HG03469 (cell line): Measurements from ENCODE around the gene SLC45A1.

ENCODE experiments used
- ATAC-seq: cut with Tn5 transposase; IDR thresholded peaks from one replicate; pipeline ENCODE4 v1.9.1; 2021; ENCODE audit warnings: mild to moderate bottlenecking, moderate library complexity, moderate number of reproducible peaks; ENCODE audit not compliant: unreplicated experiment

The SLC45A1 gene

GRCh38 chr1:8334106-8334851 lies 16.4 kb downstream of the SLC45A1 start:
- no peak for ATAC-seq

GRCh38 chr1:8335246-8335645 lies 17.3 kb downstream of the SLC45A1 start:
- no peak for ATAC-seq

DNA sequence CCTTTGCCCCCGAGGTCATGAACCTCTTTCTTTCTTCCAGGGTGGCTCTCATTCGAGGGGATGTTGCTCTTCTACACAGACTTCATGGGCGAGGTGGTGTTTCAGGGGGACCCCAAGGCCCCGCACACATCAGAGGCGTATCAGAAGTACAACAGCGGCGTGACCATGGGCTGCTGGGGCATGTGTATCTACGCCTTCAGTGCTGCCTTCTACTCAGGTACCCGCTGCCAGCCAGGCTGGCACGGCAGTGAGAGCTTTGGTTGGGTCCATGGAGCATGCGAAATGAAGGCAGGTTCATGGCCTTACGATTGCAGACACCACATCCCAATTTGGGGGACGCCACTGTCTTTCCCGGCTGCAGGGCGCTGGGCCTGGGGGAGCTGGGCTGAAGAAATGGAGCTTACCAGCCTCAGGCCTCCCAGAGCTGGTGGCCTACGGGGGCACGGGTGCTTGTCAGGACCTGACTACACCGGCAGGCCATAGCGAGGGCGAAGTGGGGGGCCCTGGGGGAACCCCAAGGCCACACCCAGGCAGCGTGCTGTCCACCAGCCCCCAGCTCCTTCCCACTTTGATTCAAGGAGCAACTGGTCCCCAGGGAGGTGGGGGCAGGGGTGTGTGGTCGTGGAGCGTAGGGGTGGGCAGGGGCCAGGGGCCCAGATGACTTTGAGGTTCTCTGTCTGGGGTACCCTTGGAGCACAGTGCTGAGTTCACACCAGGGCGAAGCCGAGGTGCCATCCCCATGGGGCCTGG lies 20.0 kb downstream of the SLC45A1 start:
- ATAC-seq, result no peak

DNA sequence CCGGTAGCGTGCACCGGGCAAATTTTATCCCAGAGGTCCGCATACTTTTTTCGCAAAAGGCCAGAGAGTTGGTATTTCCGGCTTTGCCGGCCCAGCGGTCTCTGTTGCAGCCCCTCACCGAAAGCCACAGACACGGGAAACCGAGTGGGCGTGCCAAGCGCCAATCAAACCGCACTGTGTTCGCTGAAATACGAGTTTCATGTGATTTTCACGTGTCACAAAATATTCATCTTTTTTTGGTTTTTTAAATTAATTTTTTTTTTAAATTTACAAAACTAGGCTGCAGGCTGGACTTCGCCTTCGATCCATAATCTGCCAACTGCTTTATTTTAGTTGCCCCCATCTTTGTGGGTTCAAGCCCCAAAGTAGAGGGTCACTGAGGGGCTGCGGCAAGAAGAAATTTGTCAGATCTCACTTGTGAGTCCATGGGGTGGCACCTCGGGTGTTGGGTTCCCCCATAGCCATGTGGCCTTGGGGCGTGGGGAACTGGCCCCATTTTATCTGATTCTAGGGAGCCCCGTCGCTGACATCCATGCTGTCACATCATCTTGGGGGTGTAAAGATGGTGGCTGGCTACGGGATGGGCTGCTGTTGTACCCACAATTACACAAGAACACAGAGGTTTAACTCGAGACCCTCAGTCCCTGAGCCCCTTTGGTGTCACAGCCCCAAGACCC lies 20.8 kb downstream of the SLC45A1 start:
- no peak for ATAC-seq

DNA sequence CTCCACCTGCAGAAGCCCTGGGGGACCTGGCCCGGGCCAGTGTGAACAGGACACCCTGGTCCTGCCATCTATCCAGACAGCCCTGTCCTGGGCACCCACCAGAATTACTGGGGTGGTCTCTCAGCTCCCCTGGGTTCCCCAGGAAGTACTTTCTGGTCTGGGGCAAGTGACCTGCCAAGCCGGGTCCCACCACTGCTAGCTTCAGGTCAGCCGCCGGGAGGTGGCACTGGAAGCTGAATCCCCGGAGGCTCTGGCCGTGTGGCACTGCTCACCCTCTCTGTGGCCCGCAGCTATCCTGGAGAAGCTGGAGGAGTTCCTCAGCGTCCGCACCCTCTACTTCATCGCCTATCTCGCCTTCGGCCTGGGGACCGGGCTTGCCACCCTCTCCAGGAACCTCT lies 21.3 kb downstream of the SLC45A1 start:
- ATAC-seq, result no peak

DNA sequence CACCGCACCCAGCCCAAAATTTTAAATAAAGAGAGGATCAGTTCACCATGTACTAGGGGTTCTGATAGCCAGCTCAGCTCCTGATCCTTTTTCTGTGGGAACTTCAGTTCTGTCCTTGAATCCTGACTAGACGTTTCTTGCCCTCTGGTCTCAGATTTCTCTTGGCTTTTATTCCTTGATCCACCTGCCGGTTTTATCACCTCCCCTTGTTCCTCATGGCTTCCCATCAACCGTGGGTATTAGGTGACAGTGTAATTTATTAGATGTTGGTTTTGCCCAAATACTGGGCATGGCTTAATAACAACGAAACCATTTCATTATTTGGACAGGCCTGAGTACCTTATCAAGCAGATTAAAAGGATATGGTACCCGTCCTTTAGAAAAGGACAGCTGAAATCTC lies 22.5 kb downstream of the SLC45A1 start:
- ATAC-seq, result no peak

GRCh38 chr1:8342325-8342724 lies 24.4 kb downstream of the SLC45A1 start:
- no peak for ATAC-seq

DNA sequence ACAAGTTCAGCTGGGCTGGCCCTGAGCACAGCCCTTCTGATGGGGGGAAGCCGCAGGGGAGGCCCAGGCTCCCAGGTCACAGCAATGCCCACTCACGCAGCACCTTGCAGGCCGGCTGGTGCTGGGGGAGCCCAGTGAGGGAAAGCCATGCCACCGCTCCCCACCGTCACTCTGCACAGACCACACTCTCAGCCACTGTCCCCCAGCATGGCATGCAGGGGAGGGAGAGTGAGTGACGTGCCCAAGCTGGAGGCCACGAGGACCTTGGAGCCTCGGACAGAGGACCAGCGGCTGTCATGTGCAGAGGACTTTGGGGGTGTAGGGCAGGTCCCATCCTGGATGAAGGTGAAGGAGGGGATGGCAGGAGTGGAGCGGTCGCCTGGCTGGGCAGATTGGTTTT lies 25.1 kb downstream of the SLC45A1 start:
- ATAC-seq, result no peak

GRCh38 chr1:8343464-8344001 lies 25.6 kb downstream of the SLC45A1 start:
- ATAC-seq, result no peak

GRCh38 chr1:8344893-8345507 lies 27.1 kb downstream of the SLC45A1 start:
- ATAC-seq, result no peak

DNA sequence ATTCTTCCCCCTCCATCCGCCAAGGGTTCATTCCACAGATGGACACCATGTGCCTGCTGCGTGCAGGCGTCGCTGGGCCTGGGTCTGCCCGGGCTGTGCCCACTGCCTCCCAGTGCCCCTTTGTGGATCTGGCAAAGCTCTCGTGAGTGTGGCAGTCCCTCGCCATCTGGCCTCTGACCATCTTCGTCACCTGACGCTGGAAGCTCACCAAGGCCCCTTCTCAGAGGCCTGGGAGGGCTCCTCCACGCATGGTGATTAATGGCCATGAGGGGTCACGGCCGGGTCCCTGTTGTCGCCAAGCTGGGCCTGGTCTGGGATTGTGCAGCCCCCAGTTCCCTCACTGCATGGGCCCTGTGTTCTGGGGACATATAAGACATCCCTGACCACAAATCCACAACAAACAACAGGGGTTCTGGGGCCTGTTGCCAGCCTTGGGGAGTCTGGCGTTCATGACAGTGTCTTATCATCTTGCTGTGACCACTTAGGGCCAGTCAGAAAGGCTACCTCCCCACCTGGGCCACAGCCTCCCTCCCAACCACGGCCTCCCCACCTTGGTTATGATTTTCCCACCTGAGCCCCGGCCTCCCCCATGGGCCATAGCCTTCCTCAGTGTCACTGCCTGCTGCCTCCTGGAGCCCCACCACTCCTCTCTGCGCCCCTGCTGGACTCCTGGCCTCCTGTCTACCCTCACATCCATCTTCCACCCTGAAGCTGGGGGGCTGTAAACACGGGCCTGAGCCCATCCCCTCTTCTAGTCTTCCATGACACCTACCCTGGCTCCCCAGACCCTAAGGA lies 27.9 kb downstream of the SLC45A1 start:
- no peak for ATAC-seq

- no peak for ATAC-seq
These were observed 29.7 kb downstream of the SLC45A1 start for GRCh38 chr1:8347635-8348034.

DNA sequence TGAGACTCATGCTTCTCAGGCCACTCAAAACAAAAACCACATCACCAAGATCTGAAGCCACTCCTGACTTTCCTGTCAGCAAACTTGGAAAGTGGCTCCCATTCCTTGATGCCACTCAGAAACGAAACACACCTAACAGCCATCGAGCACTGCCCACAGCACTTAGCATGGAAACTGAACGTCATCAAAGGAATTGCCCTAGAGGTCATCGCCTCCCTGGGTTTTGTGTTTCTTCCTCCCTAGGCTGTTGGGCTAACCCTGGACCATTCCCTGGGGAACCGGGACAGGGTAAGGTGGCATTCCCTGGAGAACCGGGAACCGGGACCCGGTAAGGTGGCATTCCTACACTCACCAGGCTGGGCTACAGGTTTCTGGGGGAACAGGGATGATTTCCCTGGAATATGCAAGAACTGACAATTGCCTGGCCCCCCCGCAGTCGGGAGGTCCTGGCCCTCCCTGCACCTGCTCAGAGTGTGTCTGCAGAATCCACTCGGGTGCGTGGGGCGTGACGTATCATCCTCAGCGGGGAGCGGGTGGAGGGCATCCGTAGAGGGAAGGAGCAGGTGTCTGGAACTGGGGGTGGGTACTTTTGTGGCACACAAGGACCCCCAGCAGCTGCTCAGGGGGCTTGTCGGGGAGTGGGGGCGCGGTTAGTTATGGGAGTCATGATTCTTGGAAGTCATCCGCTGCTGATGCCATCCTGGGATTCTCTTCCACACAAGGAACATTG lies 30.3 kb downstream of the SLC45A1 start:
- no peak for ATAC-seq

DNA sequence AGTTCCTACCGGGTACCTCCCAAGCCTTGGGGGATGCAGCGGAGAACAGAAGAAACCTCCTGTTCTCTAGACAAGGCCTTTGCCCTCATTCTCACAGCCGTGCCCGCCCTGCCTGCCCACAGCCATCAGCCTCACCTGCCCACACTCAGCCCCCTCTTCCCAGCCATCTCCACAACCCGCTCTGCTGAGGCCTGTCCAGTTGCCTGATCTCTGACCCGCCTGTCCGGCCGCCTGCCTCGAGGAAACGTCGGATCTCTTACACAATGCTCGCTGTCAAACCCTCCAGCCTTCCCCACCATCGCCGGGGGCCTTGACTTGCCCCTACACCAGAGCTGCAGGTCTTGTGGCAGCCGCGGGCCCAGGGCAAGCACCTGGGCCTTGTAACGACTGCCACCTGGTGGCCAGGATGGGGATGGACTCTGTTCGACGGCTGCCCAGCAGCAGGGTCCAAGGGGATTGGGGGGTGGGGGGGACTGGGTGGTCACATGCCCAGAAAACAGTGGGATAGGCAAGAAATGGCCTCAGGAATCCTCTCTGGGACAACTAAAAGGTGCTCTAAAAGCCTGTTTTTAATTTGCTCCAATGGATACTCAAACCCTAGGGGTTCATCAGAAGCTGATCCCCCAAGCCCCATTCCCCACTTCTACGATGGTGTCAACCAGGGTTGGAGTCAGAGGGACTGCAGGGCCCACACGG lies 31.0 kb downstream of the SLC45A1 start:
- no peak for ATAC-seq

DNA sequence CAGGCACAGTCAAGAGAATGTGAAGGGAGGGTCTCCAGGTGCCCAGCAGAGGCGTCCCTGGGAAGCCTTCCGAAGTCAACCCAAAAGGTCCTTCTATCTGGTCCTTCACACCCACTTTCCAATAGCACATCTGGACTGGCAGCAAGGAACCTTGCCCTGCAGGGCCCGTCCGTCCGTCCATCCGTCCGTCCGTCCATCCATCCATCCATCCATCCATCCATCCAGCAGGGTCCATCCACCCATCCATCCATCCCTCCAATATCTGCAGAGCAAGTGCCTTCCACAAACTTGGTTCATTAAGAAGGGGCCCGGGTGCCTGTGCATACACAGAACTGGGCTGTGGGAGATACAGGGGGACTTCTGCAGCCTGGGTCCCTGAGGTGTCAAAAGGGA lies 31.6 kb downstream of the SLC45A1 start:
- no peak for ATAC-seq

DNA sequence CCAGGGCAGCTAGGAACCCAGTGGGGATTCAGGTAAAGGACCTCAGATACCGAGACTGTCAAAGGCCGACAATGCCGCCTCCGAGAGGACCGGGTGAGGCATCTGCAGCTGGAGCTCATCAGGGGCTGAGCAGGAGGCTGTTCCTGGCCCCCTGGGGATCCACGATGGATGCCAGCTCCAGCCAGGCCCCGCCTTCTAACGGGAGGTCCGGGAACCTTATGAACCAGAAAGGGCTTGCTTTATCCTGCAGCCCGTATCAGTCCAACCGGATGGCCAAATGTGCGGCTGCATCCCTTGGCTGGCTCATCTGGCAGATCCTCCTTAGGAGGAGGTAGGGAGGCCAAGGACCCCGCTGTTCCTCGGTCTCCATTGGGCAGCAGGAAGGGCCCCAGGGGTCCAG lies 32.0 kb downstream of the SLC45A1 start:
- ATAC-seq, result no peak

GRCh38 chr1:8350914-8351684 lies 33.2 kb downstream of the SLC45A1 start:
- no peak for ATAC-seq

GRCh38 chr1:8351693-8352470 lies 34.0 kb downstream of the SLC45A1 start:
- no peak for ATAC-seq
